GM18519 (cell line): ENCODE measurements around the gene NAA25.

Source experiments
- ATAC-seq: cut with Tn5 transposase; IDR thresholded peaks from one replicate; pipeline ENCODE4 v1.9.1; 2021; ENCODE audit warnings: mild to moderate bottlenecking, moderate library complexity; ENCODE audit not compliant: unreplicated experiment, low FRiP score

NAA25 gene

DNA sequence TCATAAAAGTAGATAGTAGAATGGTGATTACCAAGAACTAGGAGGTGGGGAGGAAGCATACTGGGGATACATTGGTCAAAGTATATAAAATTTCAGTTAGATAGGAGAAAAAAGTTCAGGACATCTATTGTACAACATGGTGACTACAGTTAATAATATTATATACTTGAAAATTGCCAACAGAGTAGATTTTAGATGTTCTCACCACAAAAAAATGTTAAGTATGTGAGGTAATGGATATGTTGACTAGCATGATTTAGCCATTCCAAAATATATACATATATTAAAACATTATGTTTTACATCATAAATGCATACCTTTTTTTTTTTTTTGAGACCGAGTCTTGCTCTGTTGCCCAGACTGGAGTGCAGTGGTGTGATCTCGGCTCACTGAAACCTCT is 126.6 kb downstream of the NAA25 start:
- ATAC-seq = no peak

DNA sequence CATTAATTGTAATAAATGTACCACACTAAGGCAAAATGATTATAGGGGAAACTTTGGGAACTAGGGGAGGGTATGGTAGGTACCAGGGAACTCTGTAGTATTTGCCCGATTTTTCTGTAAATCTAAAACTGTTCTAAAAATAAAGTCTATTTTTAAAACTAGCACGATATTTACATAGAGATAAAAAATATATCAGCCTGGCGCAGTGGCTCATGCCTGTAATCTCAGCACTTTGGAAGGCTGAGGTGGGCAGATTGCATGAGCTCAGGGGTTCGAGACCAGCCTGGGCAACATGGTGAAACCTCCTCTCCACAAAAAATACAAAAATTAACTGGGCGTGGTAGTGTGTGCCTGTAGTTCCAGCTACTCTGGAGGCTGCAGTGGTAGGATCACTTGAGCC is 128.0 kb downstream of the NAA25 start:
- no peak for ATAC-seq

DNA sequence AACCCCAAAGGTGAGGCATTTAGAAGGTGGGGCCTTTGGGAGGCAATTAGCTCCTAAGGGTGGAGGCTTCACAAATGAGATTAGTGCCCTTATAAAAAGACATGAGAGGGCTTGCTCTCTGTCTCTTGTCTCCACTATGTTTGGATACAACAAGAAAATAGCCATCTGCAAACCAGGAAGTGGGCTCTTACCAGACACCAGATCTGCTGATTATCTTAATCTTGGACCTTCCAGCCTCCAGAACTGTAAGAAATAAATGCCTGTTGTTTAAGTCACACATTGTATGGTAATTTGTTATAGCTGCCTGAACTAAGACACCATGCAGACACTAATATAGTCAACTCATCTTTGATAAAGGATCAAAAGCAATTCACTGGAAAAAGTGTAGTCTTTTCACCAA is 130.0 kb downstream of the NAA25 start:
- no peak for ATAC-seq

DNA sequence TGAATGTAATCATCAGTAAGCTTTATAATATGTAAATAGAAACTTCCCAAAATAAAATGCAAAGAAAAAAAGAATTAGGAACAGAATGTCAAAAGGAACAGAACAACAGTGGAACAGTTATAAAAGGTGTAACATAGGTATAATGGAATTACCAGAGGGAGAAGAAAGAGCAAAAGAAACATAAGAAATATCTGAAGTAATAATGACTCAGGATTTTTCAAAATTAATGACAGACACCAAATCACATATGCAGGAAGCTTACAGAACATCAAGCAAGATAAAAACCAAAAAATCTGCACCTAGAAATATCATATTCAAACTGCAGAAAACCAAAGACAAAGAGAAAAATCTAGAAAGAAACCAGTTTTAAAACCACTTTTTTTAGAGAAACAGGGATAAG is 131.7 kb downstream of the NAA25 start:
- no peak for ATAC-seq
